Measurements from ENCODE around the gene PARD3B. TPM values are rescaled to one million over a fixed set of nuclear protein-coding genes. Genes with fewer than 3 reads are reported as not detected.

The PARD3B gene
- total RNA-seq, 4 donors from 2014 or later = 32.8 to 69.6 (median 47.3) TPM

DNA sequence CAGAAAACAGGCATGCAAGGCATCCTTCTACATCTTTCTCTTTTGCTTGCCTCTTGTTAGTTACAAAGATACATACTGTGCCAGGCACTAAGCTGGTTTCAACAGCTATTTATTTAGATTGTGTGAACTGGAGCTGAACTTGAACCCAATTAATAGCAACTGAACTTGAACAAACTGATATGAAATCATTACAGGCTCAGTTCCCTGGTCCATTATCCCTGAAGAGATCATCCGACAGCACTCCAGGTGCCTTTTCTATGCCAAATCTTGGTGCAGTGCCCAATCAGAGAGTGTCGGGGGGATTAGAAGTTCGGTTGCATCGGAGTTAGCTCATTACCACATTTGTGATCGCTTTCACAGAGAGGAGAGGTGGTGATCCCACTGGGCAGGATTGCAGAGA is 477.6 kb downstream of the PARD3B start:
- TF ChIP-seq CTCF (IDR thresholded peaks at IDR 0.05; ENCODE audit: low read depth) = no peak

DNA sequence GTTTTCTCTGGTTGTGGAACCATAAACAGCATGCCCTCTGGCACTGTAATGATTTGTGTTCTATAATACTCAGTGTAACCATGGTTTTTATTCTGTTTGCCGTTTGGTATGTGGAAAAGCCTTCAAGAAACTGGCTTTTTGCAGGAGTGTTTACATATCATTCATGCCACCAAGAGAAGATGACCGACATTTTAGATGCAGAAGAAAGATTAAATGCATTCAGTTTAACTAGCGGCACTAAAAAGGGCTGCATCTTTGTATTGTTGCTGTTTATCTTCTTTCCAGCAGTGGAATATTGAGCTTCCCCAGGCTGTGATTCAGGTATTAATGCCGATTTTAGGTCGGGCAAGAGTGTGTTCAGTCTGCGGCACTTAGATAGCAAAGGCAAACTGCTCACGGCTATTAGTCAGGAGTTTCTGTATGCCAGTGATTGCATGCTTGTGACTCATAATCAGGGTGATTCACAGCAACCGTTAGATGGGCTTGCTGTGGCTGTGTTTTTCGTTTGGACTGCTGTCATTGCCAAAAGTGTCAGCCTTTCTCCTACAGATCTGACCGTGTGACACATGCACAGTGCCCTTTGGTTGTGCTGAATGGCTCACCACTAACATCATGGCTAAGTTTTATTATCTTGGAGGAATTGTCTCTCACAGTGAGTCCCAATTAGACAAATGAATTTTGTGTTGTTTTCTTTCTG is 479.7 kb downstream of the PARD3B start:
- TF ChIP-seq CTCF (IDR thresholded peaks at IDR 0.05; ENCODE audit: low read depth) = no peak

- TF ChIP-seq CTCF (IDR thresholded peaks at IDR 0.05; ENCODE audit: low read depth) = no peak
These were observed 480.4 kb downstream of the PARD3B start for GRCh38 chr2:205025580-205026240.

- no peak for TF ChIP-seq CTCF (IDR thresholded peaks at IDR 0.05; ENCODE audit: low read depth)
These were observed 485.4 kb downstream of the PARD3B start for GRCh38 chr2:205030695-205031094.

- TF ChIP-seq CTCF (IDR thresholded peaks at IDR 0.05; ENCODE audit: low read depth) = no peak
These were observed 486.8 kb downstream of the PARD3B start for GRCh38 chr2:205032093-205032551.

DNA sequence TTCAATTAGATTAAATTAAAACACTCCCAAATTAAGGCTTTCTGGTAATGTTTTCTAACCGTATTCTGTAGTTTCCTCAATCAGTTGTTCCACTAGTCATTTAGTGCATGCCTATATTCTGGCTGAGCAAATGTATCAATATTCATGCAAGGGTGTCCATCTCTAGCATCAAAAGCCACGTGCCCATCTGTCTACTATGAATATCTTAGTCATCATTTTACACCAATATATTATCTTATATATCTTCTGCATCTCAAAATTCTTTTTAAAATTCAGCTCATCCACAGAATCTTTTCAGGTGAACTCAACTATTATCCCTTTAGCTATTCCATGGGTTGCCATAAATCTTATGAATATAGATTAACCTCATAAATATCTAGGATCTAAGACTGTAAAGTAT is 488.2 kb downstream of the PARD3B start:
- no peak for TF ChIP-seq CTCF (IDR thresholded peaks at IDR 0.05; ENCODE audit: low read depth)

DNA sequence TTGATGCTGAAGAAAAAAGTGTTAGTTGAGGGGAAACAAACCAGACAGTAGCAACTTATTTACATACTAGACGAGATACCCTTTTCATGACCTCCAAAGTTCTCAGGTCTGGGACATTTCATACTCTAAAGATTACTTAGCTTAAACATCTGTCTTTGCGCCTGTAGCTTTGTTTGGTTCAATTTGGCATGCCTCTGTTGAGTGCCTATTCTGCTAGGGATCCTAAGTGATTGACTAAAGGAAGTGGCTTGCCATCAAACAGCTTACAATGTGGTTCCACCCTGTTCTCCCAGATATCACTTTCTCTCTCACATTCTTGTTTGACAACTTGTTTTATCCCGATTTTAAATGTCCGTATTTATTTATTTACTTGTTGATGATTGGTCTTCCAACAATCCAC is 488.8 kb downstream of the PARD3B start:
- no peak for TF ChIP-seq CTCF (IDR thresholded peaks at IDR 0.05; ENCODE audit: low read depth)

Measured in subcutaneous adipose tissue (tissue), 4 donors.